Suprapubic skin (tissue), 4 donors: ENCODE results near the gene DNM3. TPM values are rescaled to one million over a fixed set of nuclear protein-coding genes. Genes with fewer than 3 reads are reported as not detected.

Experiments
- DNase-seq, 2 donors: peaks; one replicate each; pipeline ENCODE4 v3.0.0-alpha.2; 2019; ENCODE audit warnings: low spot score in 2 of 2
- H3K27ac ChIP-seq: fragments of 200-600 bp; sonication (generic); one replicate; pipeline ENCODE4 v1.5.1; 2019
- H3K27me3 ChIP-seq: fragments of 200-600 bp; sonication (generic); one replicate; pipeline ENCODE4 v1.5.1; 2019
- H3K36me3 ChIP-seq: fragments of 200-600 bp; sonication (generic); one replicate; pipeline ENCODE4 v1.5.1; 2019
- H3K4me1 ChIP-seq: fragments of 200-600 bp; sonication (generic); one replicate; pipeline ENCODE4 v1.5.1; 2019
- H3K4me3 ChIP-seq: fragments of 200-600 bp; sonication (generic); one replicate; pipeline ENCODE4 v1.5.1; 2019; ENCODE audit warnings: mild to moderate bottlenecking
- H3K9me3 ChIP-seq: fragments of 200-600 bp; sonication (generic); one replicate; pipeline ENCODE4 v1.5.1; 2019
- EP300 ChIP-seq: sonication (generic); formaldehyde crosslinking; IDR thresholded peaks from one replicate; pipeline ENCODE4 v1.6.1; 2017; ENCODE audit warnings: antibody characterized with exemption
- POLR2A ChIP-seq, 2 donors: fragments of 450-650 bp; IDR thresholded peaks; one replicate each; pipeline ENCODE4 v1.6.1; 2017; ENCODE audit warnings: antibody characterized with exemption in 2 of 2, mild to moderate bottlenecking in 2 of 2, moderate library complexity in 2 of 2
- POLR2AphosphoS5 ChIP-seq, 3 donors: sonication (generic); formaldehyde crosslinking; IDR thresholded peaks; one replicate each; pipeline ENCODE4 v1.6.1; 2017; ENCODE audit warnings: antibody characterized with exemption in 3 of 3
- WGBS: methylation state at CpG from one replicate; pipeline ENCODE4 v1.1.5; 2018; 5-methylcytosine and 5-hydroxymethylcytosine counted together
- total RNA-seq, 4 donors: library from RNA; depleted of rRNA; stranded (reverse); fragments of >200 nt; gene quantifications; one replicate each; pipeline ENCODE4 v1.1.0, GENCODE V29; 2016
- TF ChIP-seq, protein P1 (sequence below), 2 donors: fragments of 200-600 bp in 1 of 2; fragments of 450-650 bp in 1 of 2; sonication (generic) in 1 of 2; IDR thresholded peaks; one replicate each; pipeline ENCODE4 v1.5.1; 2016 to 2019; ENCODE audit warnings: antibody characterized with exemption in 2 of 2, mild to moderate bottlenecking in 1 of 2, moderate library complexity in 1 of 2

Gene DNM3
- 10 to 100 TPM in 1 of 4 donors, 1 to 10 TPM in 3; 1.6 to 11.7 (median 3.7) TPM for total RNA-seq

DNA sequence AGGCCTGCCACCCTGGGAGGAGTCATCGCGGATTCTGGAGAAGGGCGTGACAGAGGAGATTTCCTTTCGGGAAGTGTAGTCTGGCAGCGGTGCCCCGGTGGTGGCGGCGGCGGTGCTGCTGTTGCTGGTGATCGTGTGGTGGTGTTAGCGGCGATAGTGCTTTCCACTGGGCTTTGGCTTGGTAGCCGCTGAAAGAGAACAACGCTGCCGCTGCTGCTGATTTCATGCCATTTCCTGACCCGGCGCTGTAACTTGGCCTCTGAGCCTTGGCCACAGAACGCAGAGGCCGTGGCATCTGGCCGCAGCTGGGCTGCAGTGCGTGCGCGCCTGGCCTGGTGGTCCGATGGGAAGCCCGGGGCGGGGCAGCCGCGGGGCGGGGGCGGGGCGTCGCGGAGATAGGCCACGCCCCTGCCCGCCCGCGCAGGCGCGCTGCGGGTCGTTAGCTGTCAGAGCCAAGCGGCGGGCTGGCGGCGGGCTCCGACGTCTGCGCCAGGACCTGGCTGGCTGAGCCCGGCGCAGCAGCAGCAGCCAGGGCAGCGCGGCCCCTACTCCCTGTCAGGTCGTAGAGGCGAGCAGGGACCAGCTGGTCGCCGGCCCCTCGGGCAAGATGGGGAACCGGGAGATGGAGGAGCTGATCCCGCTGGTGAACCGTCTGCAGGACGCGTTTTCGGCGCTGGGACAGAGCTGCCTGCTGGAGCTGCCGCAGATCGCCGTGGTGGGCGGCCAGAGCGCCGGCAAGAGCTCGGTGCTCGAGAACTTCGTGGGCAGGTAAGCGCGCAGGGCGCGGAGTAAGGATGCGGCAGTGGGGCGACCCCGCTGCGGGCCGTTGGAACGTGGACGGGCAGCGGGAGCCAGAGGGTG is at the start of gene DNM3:
DNM3 (plus strand) TSS at position 449 of the 861 bp plus-strand sequence; CDS start at position 608, 159 bp downstream.
- WGBS = 3% methylated on average over 13 of the region's 85 CpGs

DNA sequence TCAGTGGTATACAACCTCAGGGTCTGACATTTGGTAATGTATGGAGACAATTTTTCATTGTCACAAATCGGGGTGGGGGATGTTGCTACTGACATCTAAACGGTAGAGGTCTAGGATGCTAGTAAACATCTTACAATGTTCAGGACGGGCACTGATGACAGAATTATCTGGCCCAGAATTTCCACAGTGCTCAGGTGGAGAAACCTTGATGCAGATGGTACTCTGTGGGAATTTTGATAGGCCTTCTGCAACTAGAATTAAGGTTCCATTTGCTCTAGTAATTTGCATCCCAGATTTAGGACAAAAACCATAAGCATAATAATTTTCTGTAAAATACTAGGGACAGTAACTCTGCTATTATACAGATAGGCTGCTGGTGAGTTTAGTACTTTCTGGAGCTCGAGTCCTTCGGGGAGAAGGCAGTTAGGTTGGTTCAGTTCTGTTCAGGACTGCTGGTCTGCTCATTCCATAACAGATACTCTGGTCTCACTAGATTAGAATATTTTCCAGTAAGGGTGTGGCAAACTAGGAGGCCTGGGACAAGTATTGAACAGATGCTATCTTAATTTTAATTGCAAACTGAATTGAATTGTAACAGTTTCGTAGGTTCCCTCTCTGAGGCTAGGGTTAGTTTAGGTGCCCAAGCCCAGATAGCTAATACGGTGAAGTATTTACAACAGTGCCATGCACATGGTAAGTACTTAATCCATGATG is 48.5 kb upstream of the DNM3 start:
- H3K4me1 ChIP-seq = peaks cover 4% of the 10 kb centered on the region

More for the DNA sequence above, at the start of gene DNM3:
- Histone ChIP-seq H3K9me3 (no peaks in the 10 kb centered on the region), H3K4me1 (peaks cover 12% of the 10 kb centered on the region), H3K36me3 (no peaks in the 10 kb centered on the region), H3K27ac (peak within 1 kb of the TSS; percentile 47), H3K27me3 (no peaks in the 10 kb centered on the region), H3K4me3 (peak within 1 kb of the TSS; percentile 73)
- peak; percentile 85 to 87 for DNase-seq
- TF ChIP-seq EP300 = no peak
- no peak for TF ChIP-seq POLR2AphosphoS5 (IDR thresholded peaks at IDR 0.05)
- TF ChIP-seq, protein P1, sequence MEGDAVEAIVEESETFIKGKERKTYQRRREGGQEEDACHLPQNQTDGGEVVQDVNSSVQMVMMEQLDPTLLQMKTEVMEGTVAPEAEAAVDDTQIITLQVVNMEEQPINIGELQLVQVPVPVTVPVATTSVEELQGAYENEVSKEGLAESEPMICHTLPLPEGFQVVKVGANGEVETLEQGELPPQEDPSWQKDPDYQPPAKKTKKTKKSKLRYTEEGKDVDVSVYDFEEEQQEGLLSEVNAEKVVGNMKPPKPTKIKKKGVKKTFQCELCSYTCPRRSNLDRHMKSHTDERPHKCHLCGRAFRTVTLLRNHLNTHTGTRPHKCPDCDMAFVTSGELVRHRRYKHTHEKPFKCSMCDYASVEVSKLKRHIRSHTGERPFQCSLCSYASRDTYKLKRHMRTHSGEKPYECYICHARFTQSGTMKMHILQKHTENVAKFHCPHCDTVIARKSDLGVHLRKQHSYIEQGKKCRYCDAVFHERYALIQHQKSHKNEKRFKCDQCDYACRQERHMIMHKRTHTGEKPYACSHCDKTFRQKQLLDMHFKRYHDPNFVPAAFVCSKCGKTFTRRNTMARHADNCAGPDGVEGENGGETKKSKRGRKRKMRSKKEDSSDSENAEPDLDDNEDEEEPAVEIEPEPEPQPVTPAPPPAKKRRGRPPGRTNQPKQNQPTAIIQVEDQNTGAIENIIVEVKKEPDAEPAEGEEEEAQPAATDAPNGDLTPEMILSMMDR (IDR thresholded peaks at IDR 0.05) = no peak
- no peak for TF ChIP-seq POLR2A (IDR thresholded peaks at IDR 0.05)

DNA sequence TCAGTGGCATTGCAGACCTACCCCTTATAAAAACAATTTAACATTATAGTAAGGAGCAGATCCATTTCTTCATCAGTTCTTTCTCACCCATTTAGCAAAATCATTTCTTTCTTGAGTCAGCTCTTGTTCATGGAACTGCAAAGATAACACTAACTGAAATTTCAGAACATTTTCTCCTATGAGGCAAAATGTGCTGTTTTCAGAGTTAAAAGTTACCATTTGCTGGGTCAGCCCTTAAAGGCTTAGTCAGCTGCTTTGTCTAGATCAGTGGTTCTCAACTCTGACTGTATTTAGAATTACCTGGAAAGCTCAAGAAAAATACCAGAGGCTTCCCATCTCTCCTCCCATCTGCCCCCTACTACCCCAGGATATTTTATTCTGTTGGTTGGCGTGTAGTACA is 47.7 kb upstream of the DNM3 start:
- 100% methylated on average over 1 of the region's 1 CpG for WGBS
- Histone ChIP-seq H3K27ac (no peak overlapping the region), H3K4me3 (no peak overlapping the region), H3K27me3 (no peaks in the 10 kb centered on the region), H3K9me3 (no peaks in the 10 kb centered on the region), H3K4me1 (peaks cover 3% of the 10 kb centered on the region), H3K36me3 (peaks cover 95% of the 10 kb centered on the region)
- TF ChIP-seq EP300 = no peak
- no peak for DNase-seq

More for the DNA sequence above, 48.5 kb upstream of the DNM3 start:
- H3K9me3 ChIP-seq = no peaks in the 10 kb centered on the region
- H3K27ac ChIP-seq = no peak overlapping the region
- H3K36me3 ChIP-seq = peaks cover 100% of the 10 kb centered on the region
- 89% methylated on average over 7 of the region's 7 CpGs for WGBS
- H3K27me3 ChIP-seq = no peaks in the 10 kb centered on the region
- no peak for TF ChIP-seq POLR2A (IDR thresholded peaks at IDR 0.05)
- TF ChIP-seq, protein P1 (IDR thresholded peaks at IDR 0.05) = no peak
- TF ChIP-seq EP300 = no peak
- no peak for TF ChIP-seq POLR2AphosphoS5 (IDR thresholded peaks at IDR 0.05)
- no peak overlapping the region for H3K4me3 ChIP-seq
- no peak for DNase-seq

DNA sequence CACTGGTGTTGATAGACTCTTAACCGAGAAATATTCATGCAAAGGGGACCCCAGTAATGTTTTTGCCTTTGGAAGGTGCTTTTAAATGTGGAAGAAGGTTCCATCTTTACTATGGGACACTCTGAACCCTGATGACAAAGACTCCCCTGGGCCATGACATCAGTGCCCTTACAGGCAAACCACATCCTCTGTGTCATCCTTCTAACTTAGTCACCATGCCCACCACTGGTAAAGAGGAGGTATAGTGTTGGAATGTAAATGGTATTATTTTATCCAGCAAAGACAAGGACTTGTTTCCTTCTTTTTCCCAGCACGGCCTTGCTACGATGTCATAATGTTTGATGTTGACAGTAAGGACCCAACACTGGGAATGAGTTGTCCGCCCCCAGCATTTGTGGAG is 47.2 kb upstream of the DNM3 start:
- WGBS = 94% methylated on average over 4 of the region's 4 CpGs
- DNase-seq = no peak
- TF ChIP-seq, protein P1 (IDR thresholded peaks at IDR 0.05) = no peak
- TF ChIP-seq POLR2AphosphoS5 (IDR thresholded peaks at IDR 0.05) = no peak
- no peak for TF ChIP-seq EP300
- TF ChIP-seq POLR2A (IDR thresholded peaks at IDR 0.05) = no peak
- Histone ChIP-seq H3K27me3 (no peaks in the 10 kb centered on the region), H3K4me3 (no peak overlapping the region), H3K27ac (no peak overlapping the region), H3K36me3 (peaks cover 91% of the 10 kb centered on the region), H3K4me1 (no peaks in the 10 kb centered on the region), H3K9me3 (no peaks in the 10 kb centered on the region)

DNA sequence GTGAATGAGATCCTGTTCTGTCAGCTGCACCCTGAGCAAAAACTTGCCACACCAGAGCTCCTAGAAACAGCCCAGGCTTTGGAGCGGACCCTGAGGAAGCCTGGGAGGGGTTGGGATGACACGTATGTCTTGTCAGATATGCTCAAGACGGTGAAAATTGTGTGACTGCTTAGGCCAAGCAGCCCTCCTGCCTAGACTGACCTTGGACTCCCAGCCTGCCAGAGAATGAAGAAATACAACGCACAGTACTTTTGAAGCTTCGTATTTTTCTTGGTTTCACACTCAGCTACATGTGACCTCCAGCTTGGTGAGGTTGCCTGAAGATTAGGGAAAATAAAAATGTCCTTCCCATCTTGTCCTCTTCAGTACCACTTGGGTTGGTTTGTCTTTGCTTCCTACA is 44.7 kb upstream of the DNM3 start:
- no peak overlapping the region for H3K4me3 ChIP-seq
- peaks cover 66% of the 10 kb centered on the region for H3K36me3 ChIP-seq
- H3K9me3 ChIP-seq = no peaks in the 10 kb centered on the region
- no peaks in the 10 kb centered on the region for H3K4me1 ChIP-seq
- no peaks in the 10 kb centered on the region for H3K27me3 ChIP-seq
- 79% methylated on average over 5 of the region's 5 CpGs for WGBS
- no peak for TF ChIP-seq POLR2AphosphoS5 (IDR thresholded peaks at IDR 0.05)
- TF ChIP-seq EP300 = no peak
- TF ChIP-seq POLR2A (IDR thresholded peaks at IDR 0.05) = no peak
- TF ChIP-seq, protein P1 (IDR thresholded peaks at IDR 0.05) = no peak
- no peak overlapping the region for H3K27ac ChIP-seq
- no peak for DNase-seq
